Upper lobe of left lung (tissue), 6 donors: ENCODE data around the gene TEX13B. TPM values are rescaled to one million over a fixed set of nuclear protein-coding genes. Genes with fewer than 3 reads are reported as not detected.
"Not testable (repeated sequence)": the region's sequence is repeated elsewhere in the genome, so short reads cannot be mapped to it uniquely, and the experiment has no call there.

Source experiments
- ATAC-seq, 2 donors: fragments of 200-7000 bp; cut with Tn5 transposase; one replicate each; pipeline ENCODE4 v1.9.1; 2022; ENCODE audit warnings: mild to moderate bottlenecking in 2 of 2, moderate library complexity in 2 of 2; ENCODE audit not compliant: low FRiP score in 2 of 2
- DNase-seq, 2 donors: peaks; one replicate each; pipeline ENCODE4 v3.0.0-alpha.2; 2019 to 2020
- H3K27ac ChIP-seq, 4 donors: fragments of 200-600 bp; sonication (generic); one replicate each; pipeline ENCODE4 v1.5.1; 2016 to 2019
- H3K27me3 ChIP-seq, 4 donors: fragments of 200-600 bp; sonication (generic); one replicate each; pipeline ENCODE4 v1.5.1; 2017 to 2019
- H3K36me3 ChIP-seq, 4 donors: fragments of 200-600 bp; sonication (generic); one replicate each; pipeline ENCODE4 v1.5.1; 2016 to 2019
- H3K4me1 ChIP-seq, 4 donors: fragments of 200-600 bp; sonication (generic); one replicate each; pipeline ENCODE4 v1.5.1; 2018 to 2019
- H3K4me3 ChIP-seq, 4 donors: fragments of 200-600 bp; sonication (generic); one replicate each; pipeline ENCODE4 v1.5.1; 2017 to 2019; ENCODE audit warnings: mild to moderate bottlenecking in 2 of 4, moderate library complexity in 1 of 4
- H3K9me3 ChIP-seq, 4 donors: fragments of 200-600 bp; sonication (generic); one replicate each; pipeline ENCODE4 v1.5.1; 2018 to 2019
- CTCF ChIP-seq, 6 experiments: fragments of 450-650 bp in 4 of 6; fragments of 200-600 bp in 2 of 6; sonication (generic) in 2 of 6; IDR thresholded peaks; one replicate each; pipeline ENCODE4 v1.5.1; 2016 to 2019; ENCODE audit warnings: antibody characterized with exemption in 6 of 6
- EP300 ChIP-seq, 4 donors: sonication (generic); formaldehyde crosslinking; IDR thresholded peaks; one replicate each; pipeline ENCODE4 v1.5.1; 2017; ENCODE audit warnings: antibody characterized with exemption in 4 of 4, control low read depth in 2 of 4
- POLR2A ChIP-seq, 4 donors: fragments of 450-650 bp; IDR thresholded peaks; one replicate each; pipeline ENCODE4 v1.5.1; 2016 to 2017; ENCODE audit warnings: antibody characterized with exemption in 4 of 4, mild to moderate bottlenecking in 2 of 4
- POLR2AphosphoS5 ChIP-seq, 2 donors: sonication (generic); formaldehyde crosslinking; IDR thresholded peaks; one replicate each; pipeline ENCODE4 v1.5.1; 2017; ENCODE audit warnings: antibody characterized with exemption in 2 of 2
- WGBS, 2 donors: methylation state at CpG; one replicate each; pipeline ENCODE4 v1.1.5; 2017 to 2018; 5-methylcytosine and 5-hydroxymethylcytosine counted together
- total RNA-seq, 6 donors: library from RNA; depleted of rRNA in 4 of 6; stranded (reverse); fragments of >200 nt in 4 of 6; gene quantifications; one replicate each; pipeline versions ENCODE4 v1.1.0 to v1.2.1, GENCODE V29; 2016 to 2021
- donor health status: DM: no; HTN: no; CAD: no; lungs with moderate emphysema.
- donor health status: DM: no; HTN: yes; CAD: no; lungs with severe emphysema.

The TEX13B gene
- total RNA-seq, 6 donors from 2014 or later = not detected

GRCh38 chrX:107970073-107970472, 12.1 kb downstream of the TEX13B start:
- WGBS, 2 donors = 51 to 66% methylated on average over 2 of the region's 2 CpGs

GRCh38 chrX:107968623-107969022, 13.5 kb downstream of the TEX13B start:
- no peak for DNase-seq
- Histone ChIP-seq H3K36me3 (no peaks in the 10 kb centered on the region), H3K27ac (no peak overlapping the region), H3K4me3 (no peak overlapping the region), H3K4me1 (no peaks in the 10 kb centered on the region), H3K9me3 (no peaks in the 10 kb centered on the region), H3K27me3 (no peaks in the 10 kb centered on the region)
- WGBS, 2 donors = 76 to 98% methylated on average over 5 of the region's 5 CpGs
- no peak for TF ChIP-seq POLR2A (IDR thresholded peaks at IDR 0.05)
- TF ChIP-seq CTCF (IDR thresholded peaks at IDR 0.05) = no peak
- TF ChIP-seq EP300 (IDR thresholded peaks at IDR 0.05) = no peak
- TF ChIP-seq POLR2AphosphoS5 (IDR thresholded peaks at IDR 0.05) = no peak
- no peak for ATAC-seq

More at GRCh38 chrX:107970073-107970472, 12.1 kb downstream of the TEX13B start:
- H3K27me3 ChIP-seq = no peaks in the 10 kb centered on the region
- no peaks in the 10 kb centered on the region for H3K9me3 ChIP-seq
- no peak for ATAC-seq
- no peak overlapping the region for H3K27ac ChIP-seq
- DNase-seq = no peak
- no peaks in the 10 kb centered on the region for H3K36me3 ChIP-seq
- H3K4me1 ChIP-seq = no peaks in the 10 kb centered on the region
- no peak for TF ChIP-seq CTCF (IDR thresholded peaks at IDR 0.05)
- no peak for TF ChIP-seq POLR2AphosphoS5 (IDR thresholded peaks at IDR 0.05)
- TF ChIP-seq POLR2A (IDR thresholded peaks at IDR 0.05) = no peak
- TF ChIP-seq EP300 (IDR thresholded peaks at IDR 0.05) = no peak
- no peak overlapping the region for H3K4me3 ChIP-seq

- not testable (repeated sequence) for H3K4me3 ChIP-seq, ATAC-seq, H3K27ac ChIP-seq, H3K9me3 ChIP-seq, H3K36me3 ChIP-seq, H3K27me3 ChIP-seq, H3K4me1 ChIP-seq, DNase-seq
Observed at GRCh38 chrX:107955337-107955736, 26.8 kb downstream of the TEX13B start.

- Histone ChIP-seq H3K36me3 (no peaks in the 10 kb centered on the region), H3K27me3 (no peaks in the 10 kb centered on the region), H3K4me3 (no peak overlapping the region), H3K9me3 (no peaks in the 10 kb centered on the region), H3K27ac (no peak overlapping the region), H3K4me1 (no peaks in the 10 kb centered on the region)
- TF ChIP-seq POLR2AphosphoS5 (IDR thresholded peaks at IDR 0.05) = no peak
- TF ChIP-seq CTCF (IDR thresholded peaks at IDR 0.05) = no peak
- TF ChIP-seq POLR2A (IDR thresholded peaks at IDR 0.05) = no peak
- TF ChIP-seq EP300 (IDR thresholded peaks at IDR 0.05) = no peak
- 53 to 72% methylated on average over 3 of the region's 3 CpGs for WGBS, 2 donors
- no peak for ATAC-seq
- DNase-seq = no peak
Observed at GRCh38 chrX:107940095-107940494, 42.1 kb downstream of the TEX13B start.

- no peak overlapping the region for H3K4me3 ChIP-seq
- H3K4me1 ChIP-seq = no peaks in the 10 kb centered on the region
- no peak overlapping the region for H3K27ac ChIP-seq
- H3K9me3 ChIP-seq = no peaks in the 10 kb centered on the region
- 51% methylated on average over 16 of the region's 16 CpGs for WGBS, 2 donors
- no peaks in the 10 kb centered on the region for H3K27me3 ChIP-seq
- ATAC-seq (no peak), DNase-seq (no peak)
- no peaks in the 10 kb centered on the region for H3K36me3 ChIP-seq
- TF ChIP-seq CTCF (IDR thresholded peaks at IDR 0.05) = no peak
- no peak for TF ChIP-seq POLR2A (IDR thresholded peaks at IDR 0.05)
- no peak for TF ChIP-seq POLR2AphosphoS5 (IDR thresholded peaks at IDR 0.05)
- no peak for TF ChIP-seq EP300 (IDR thresholded peaks at IDR 0.05)
Observed at GRCh38 chrX:107936434-107936730, 45.8 kb downstream of the TEX13B start.
